AG04450 (cell line): ENCODE measurements around the gene CYFIP2. TPM values are rescaled to one million over a fixed set of nuclear protein-coding genes. Genes with fewer than 3 reads are reported as not detected.

Experiments used
- CTCF ChIA-PET: fragments of 300-600, 350-600 bp; formaldehyde crosslinking; extraction: SDS; loops from one replicate; lab custom pipeline; 2022; ENCODE audit warnings: antibody characterized with exemption, inconsistent platforms; lab: Charles Lee
- POLR2A ChIA-PET: fragments of 350-600 bp; formaldehyde crosslinking; extraction: SDS; loops from one replicate; lab custom pipeline; 2021; ENCODE audit warnings: antibody characterized with exemption, inconsistent platforms; lab: Yijun Ruan, JAX
- DNase-seq: peaks from one replicate; pipeline ENCODE4 v3.0.0-alpha.2; 2011; ENCODE audit warnings: low read depth, low spot score
- H3K27ac ChIP-seq: one replicate; pipeline ENCODE4 v1.5.1; 2012; ENCODE audit warnings: low read depth, low read length, control low read depth
- H3K27me3 ChIP-seq: one replicate; pipeline ENCODE4 v1.6.0; 2012; ENCODE audit warnings: low read length; ENCODE audit not compliant: control insufficient read depth, insufficient read depth
- H3K4me3 ChIP-seq: 2 replicates; pipeline ENCODE4 v1.5.1; 2011; ENCODE audit warnings: mild to moderate bottlenecking, low read depth, low read length, control low read depth
- H3K9me3 ChIP-seq: 2 replicates; pipeline ENCODE4 v1.5.1; 2012; ENCODE audit warnings: low read length; ENCODE audit not compliant: control insufficient read depth, insufficient read depth
- CTCF ChIP-seq: IDR thresholded peaks from 2 replicates; pipeline ENCODE4 v1.5.1; 2011; ENCODE audit warnings: low read depth, low read length, control low read depth, inconsistent platforms
- polyA plus RNA-seq: library from polyadenylated mRNA; depleted of rRNA; stranded (reverse); fragments of >200 nt; gene quantifications from 2 replicates; pipeline ENCODE4 v1.2.3, GENCODE V29; 2011

The CYFIP2 gene
- polyA plus RNA-seq, 1 experiment = 3.2 TPM

- DNase-seq = no peak
- POLR2A ChIA-PET = no interaction called here
These were observed 2.0 kb downstream of the CYFIP2 start for GRCh38 chr5:157267761-157268480.

GRCh38 chr5:157269165-157269671 is 3.3 kb downstream of the CYFIP2 start:
- Histone ChIP-seq H3K27ac (no peak overlapping the region), H3K27me3 (peaks cover 30% of the 10 kb centered on the region), H3K9me3 (no peaks in the 10 kb centered on the region), H3K4me3 (no peak overlapping the region)
- CTCF ChIA-PET = no interaction called here
- no peak for TF ChIP-seq CTCF
- DNase-seq = no peak
- POLR2A ChIA-PET = no interaction called here

More at GRCh38 chr5:157267761-157268480, 2.0 kb downstream of the CYFIP2 start:
- CTCF ChIA-PET = interaction anchor here (0.7 to 1.8 kb wide), 3 partner anchors 14 to 476 kb away, joined by 3 to 5 read pairs (median 4); partner anchors contain the start of gene LSM11
- Histone ChIP-seq H3K27ac (no peak overlapping the region), H3K9me3 (no peaks in the 10 kb centered on the region), H3K4me3 (no peak overlapping the region), H3K27me3 (peaks cover 38% of the 10 kb centered on the region)
- TF ChIP-seq CTCF = no peak; the same call in 1 of the 2 replicates

- H3K27me3 ChIP-seq = peaks cover 30% of the 10 kb centered on the region
- H3K9me3 ChIP-seq = no peaks in the 10 kb centered on the region
- TF ChIP-seq CTCF = no peak
- H3K27ac ChIP-seq = no peak overlapping the region
- POLR2A ChIA-PET = no interaction called here
- no peak overlapping the region for H3K4me3 ChIP-seq
- no peak for DNase-seq
- CTCF ChIA-PET = no interaction called here
These were observed 3.9 kb downstream of the CYFIP2 start for GRCh38 chr5:157269761-157270272.

- ChIA-PET POLR2A (no interaction called here), CTCF (interaction anchor here (2.7 kb wide), 1 partner anchor 17 kb away, joined by 9 read pairs; no protein-coding TSS in a partner anchor)
- Histone ChIP-seq H3K4me3 (no peak overlapping the region), H3K9me3 (no peaks in the 10 kb centered on the region), H3K27ac (no peak overlapping the region), H3K27me3 (peaks cover 24% of the 10 kb centered on the region)
- DNase-seq = no peak
- no peak for TF ChIP-seq CTCF
These were observed 4.8 kb downstream of the CYFIP2 start for GRCh38 chr5:157270771-157271170.

- H3K4me3 ChIP-seq = no peak overlapping the region
- POLR2A ChIA-PET = no interaction called here
- TF ChIP-seq CTCF = no peak
- no peak overlapping the region for H3K27ac ChIP-seq
- CTCF ChIA-PET = interaction anchor here (2.7 kb wide), 1 partner anchor 18 kb away, joined by 9 read pairs; no protein-coding TSS in a partner anchor
- H3K27me3 ChIP-seq = peaks cover 23% of the 10 kb centered on the region
- H3K9me3 ChIP-seq = no peaks in the 10 kb centered on the region
- no peak for DNase-seq
These were observed 5.9 kb downstream of the CYFIP2 start for GRCh38 chr5:157271740-157272271.
